Body of pancreas (tissue), 4 donors: ENCODE data around the gene SERPINH1. TPM values are rescaled to one million over a fixed set of nuclear protein-coding genes. Genes with fewer than 3 reads are reported as not detected.

Source experiments
- ATAC-seq: fragments of 150-250 bp; one replicate; pipeline ENCODE4 v1.9.1; 2016
- DNase-seq, 4 donors: peaks; one replicate each; pipeline ENCODE4 v3.0.0-alpha.2; 2019
- H3K27ac ChIP-seq, 4 donors: fragments of 200-600 bp; sonication (generic); 1 replicate in 3 of 4; 2 replicates in 1 of 4; pipeline versions ENCODE4 v1.5.1 to v1.6.1; 2016 to 2019; ENCODE audit warnings: mild to moderate bottlenecking in 1 of 4, mixed read lengths in 1 of 4, moderate library complexity in 1 of 4
- H3K27me3 ChIP-seq, 2 donors: fragments of 200-600 bp; sonication (generic); one replicate each; pipeline ENCODE4 v1.6.0; 2016; ENCODE audit warnings: mild to moderate bottlenecking in 1 of 2
- H3K36me3 ChIP-seq, 2 donors: fragments of 200-600 bp; sonication (generic); replicated peaks in 1 of 2; 2 replicates each; pipeline ENCODE4 v1.5.1; 2016; ENCODE audit warnings: low read depth in 2 of 2; ENCODE audit not compliant: insufficient read depth in 1 of 2
- H3K4me1 ChIP-seq: fragments of 200-600 bp; sonication (generic); one replicate; pipeline ENCODE4 v1.6.0; 2016
- H3K4me3 ChIP-seq, 2 donors: fragments of 200-600 bp; sonication (generic); 1 replicate in 1 of 2; 2 replicates in 1 of 2; pipeline ENCODE4 v1.5.1; 2016 to 2019
- H3K9me3 ChIP-seq, 3 donors: fragments of 200-600 bp; sonication (generic); 1 replicate in 2 of 3; 2 replicates in 1 of 3; pipeline ENCODE4 v1.5.1; 2016
- CTCF ChIP-seq, 7 experiments: fragments of 450-650 bp in 4 of 7; fragments of 200-600 bp in 3 of 7; sonication (generic) in 3 of 7; IDR thresholded peaks; one replicate each; pipeline ENCODE4 v1.5.1; 2016 to 2019; ENCODE audit warnings: antibody characterized with exemption in 7 of 7
- POLR2A ChIP-seq, 3 donors: fragments of 450-650 bp; IDR thresholded peaks; one replicate each; pipeline ENCODE4 v1.6.1; 2016; ENCODE audit warnings: antibody characterized with exemption in 3 of 3, mild to moderate bottlenecking in 2 of 3
- WGBS, 2 donors: methylation state at CpG; one replicate each; pipeline ENCODE4 v1.1.5; 2017; 5-methylcytosine and 5-hydroxymethylcytosine counted together
- intact Hi-C: fragments of 100-400 bp; cut with DNase I; formaldehyde crosslinking; loops from one replicate; pipeline ENCODE4 v1.15.1; 2023
- total RNA-seq, 2 donors: library from RNA; depleted of rRNA; stranded (reverse); fragments of >200 nt; gene quantifications; one replicate each; pipeline ENCODE4 v1.1.0, GENCODE V29; 2016

SERPINH1 gene
- total RNA-seq, 2 donors from 2014 or later: 78.3 to 166 TPM

GRCh38 chr11:75566763-75567279, 4.8 kb downstream of the SERPINH1 start:
- peaks cover 2 to 24% of the 10 kb centered on the region in 2 donors for H3K36me3 ChIP-seq
- H3K27me3 ChIP-seq: no peaks in the 10 kb centered on the region
- H3K4me3 ChIP-seq: no peak overlapping the region
- ATAC-seq (no peak), DNase-seq (no peak)
- WGBS, 2 donors: 91 to 96% methylated on average over 23 to 34 of the region's 34 CpGs
- TF ChIP-seq CTCF (IDR thresholded peaks at IDR 0.05) (no peak), POLR2A (IDR thresholded peaks at IDR 0.05) (no peak)
- no peak overlapping the region for H3K27ac ChIP-seq
- intact Hi-C loops: no loop called here
- peaks cover 36% of the 10 kb centered on the region for H3K4me1 ChIP-seq
- no peaks in the 10 kb centered on the region for H3K9me3 ChIP-seq

GRCh38 chr11:75567971-75568370, 5.9 kb downstream of the SERPINH1 start:
- Histone ChIP-seq H3K4me3 (no peak overlapping the region), H3K4me1 (peaks cover 36% of the 10 kb centered on the region), H3K36me3 (peaks cover 9 to 27% of the 10 kb centered on the region in 2 donors), H3K9me3 (no peaks in the 10 kb centered on the region), H3K27me3 (no peaks in the 10 kb centered on the region), H3K27ac (no peak overlapping the region)
- DNase-seq: no peak
- ATAC-seq: no peak
- WGBS, 2 donors: 91 to 93% methylated on average over 6 of the region's 6 CpGs
- TF ChIP-seq CTCF (IDR thresholded peaks at IDR 0.05) (no peak), POLR2A (IDR thresholded peaks at IDR 0.05) (no peak)
- intact Hi-C loops: no loop called here

GRCh38 chr11:75568616-75569219, 6.7 kb downstream of the SERPINH1 start:
- Histone ChIP-seq H3K9me3 (no peaks in the 10 kb centered on the region), H3K4me1 (peaks cover 29% of the 10 kb centered on the region), H3K27ac (no peak overlapping the region), H3K4me3 (no peak overlapping the region), H3K27me3 (no peaks in the 10 kb centered on the region), H3K36me3 (peaks cover 9 to 27% of the 10 kb centered on the region in 2 donors)
- ATAC-seq (no peak), DNase-seq (no peak)
- TF ChIP-seq POLR2A (IDR thresholded peaks at IDR 0.05) (no peak), CTCF (IDR thresholded peaks at IDR 0.05) (no peak)
- 87 to 94% methylated on average over 6 to 14 of the region's 14 CpGs for whole genome bisulfite sequencing, 2 donors
- intact Hi-C loops: no loop called here

GRCh38 chr11:75570559-75571139, 8.6 kb downstream of the SERPINH1 start:
- H3K4me3 ChIP-seq: no peak overlapping the region
- TF ChIP-seq POLR2A (IDR thresholded peaks at IDR 0.05) (no peak), CTCF (IDR thresholded peaks at IDR 0.05) (no peak)
- no peak overlapping the region for H3K27ac ChIP-seq
- no peaks in the 10 kb centered on the region for H3K9me3 ChIP-seq
- no peak for ATAC-seq
- no peaks in the 10 kb centered on the region for H3K27me3 ChIP-seq
- WGBS, 2 donors: 72 to 76% methylated on average over 4 to 9 of the region's 9 CpGs
- intact Hi-C loops: no loop called here
- DNase-seq: no peak
- peaks cover 10% of the 10 kb centered on the region for H3K4me1 ChIP-seq
- peaks cover 9 to 27% of the 10 kb centered on the region in 2 donors for H3K36me3 ChIP-seq
